ENCODE data around the gene FAM20A. TPM values are rescaled to one million over a fixed set of nuclear protein-coding genes. Genes with fewer than 3 reads are reported as not detected.

Gene FAM20A
- total RNA-seq, 1 experiment from 2014 or later: not detected

GRCh38 chr17:68592682-68593641 is 8.2 kb downstream of the FAM20A start (continued):
- TF ChIP-seq CTCF (IDR thresholded peaks at IDR 0.05 in 2 of 3, conservative IDR thresholded peaks at IDR 0.05 in 1 of 3; ENCODE audit: borderline replicate concordance in 1 of 3, insufficient read depth in 1 of 3, low read depth in 2 of 3, low read length in 2 of 3) (no peak), FOSL1 (IDR thresholded peaks at IDR 0.05; ENCODE audit: low read depth) (no peak), POLR2A (IDR thresholded peaks at IDR 0.05; ENCODE audit: borderline replicate concordance, extremely low read depth, insufficient read depth, insufficient read length) (no peak), EZH2phosphoT487 (IDR thresholded peaks at IDR 0.05; ENCODE audit: borderline replicate concordance) (no peak), CEBPB (IDR thresholded peaks at IDR 0.05; ENCODE audit: low read depth) (no peak), TCF7L2 (IDR thresholded peaks at IDR 0.05; ENCODE audit: borderline replicate concordance, extremely low read depth, insufficient read depth, insufficient read length) (no peak), POLR2AphosphoS5 (IDR thresholded peaks at IDR 0.05; ENCODE audit: low read depth, low read length) (no peak), ZFX (IDR thresholded peaks at IDR 0.05) (no peak), SP1 (IDR thresholded peaks at IDR 0.05; ENCODE audit: low read depth) (no peak), ZNF274 (IDR thresholded peaks at IDR 0.05; ENCODE audit: low read depth, low read length) (no peak)

- H3K9me2 ChIP-seq (ENCODE audit: insufficient read depth): no peaks in the 10 kb centered on the region
- TF ChIP-seq MAX (IDR thresholded peaks at IDR 0.05): no peak
- TF ChIP-seq ZFX (IDR thresholded peaks at IDR 0.05): no peak
- TF ChIP-seq ELF1 (IDR thresholded peaks at IDR 0.05; ENCODE audit: borderline replicate concordance, low read depth): no peak
- TF ChIP-seq POLR2AphosphoS5 (IDR thresholded peaks at IDR 0.05; ENCODE audit: low read depth, low read length): no peak
- no peak for DNase-seq (ENCODE audit: low read depth, low spot score)
- H3K79me2 ChIP-seq (ENCODE audit: insufficient read depth, low read length): no peaks in the 10 kb centered on the region
- H3K27ac ChIP-seq (ENCODE audit: low read depth, low read length): no peak overlapping the region
- CTCF ChIA-PET: interaction anchor here (1.1 kb wide), 1 partner anchor 22 kb away, joined by 3 read pairs; no protein-coding TSS in a partner anchor
- BruUV-seq (replicated peaks): no TSS peak
- no peak overlapping the region for H2AFZ ChIP-seq (ENCODE audit: low read depth, low read length, poor library complexity, severe bottlenecking)
- RAD21 ChIA-PET (ENCODE audit: low non-redundant PET in 1 of 2, low total read pairs in 2 of 2, uncharacterized antibody in 2 of 2, unreplicated experiment in 2 of 2): no interaction called here
- H3K9me3 ChIP-seq (ENCODE audit: control insufficient read depth in 1 of 2, insufficient read depth in 1 of 2, low read depth in 1 of 2, low read length in 2 of 2): no peaks in the 10 kb centered on the region
- intact Hi-C loops (cut with micrococcal nuclease): no loop called here
- no peaks in the 10 kb centered on the region for H3K36me3 ChIP-seq (ENCODE audit: control insufficient read depth in 1 of 2, insufficient read depth in 2 of 2, low read length in 2 of 2)
- no peak overlapping the region for H3K4me3 ChIP-seq (replicated peaks in 1 of 2; ENCODE audit: low read depth in 1 of 2, low read length in 2 of 2)
- no peak for ATAC-seq
- H3K9ac ChIP-seq (ENCODE audit: low read length): no peak overlapping the region
- no peaks in the 10 kb centered on the region for H3K27me3 ChIP-seq (ENCODE audit: insufficient read depth, low read length)
- no peaks in the 10 kb centered on the region for H3K4me1 ChIP-seq (ENCODE audit: control insufficient read depth in 1 of 2, insufficient read depth in 2 of 2, low read length in 2 of 2)
- H4K20me1 ChIP-seq (ENCODE audit: insufficient read depth): no peaks in the 10 kb centered on the region
- POLR2A ChIA-PET: no interaction called here
- H3K4me2 ChIP-seq (ENCODE audit: low read length): no peak overlapping the region
Observed at GRCh38 chr17:68592009-68592408, 9.2 kb downstream of the FAM20A start.

All from HCT116 (cell line).